GM18870 (cell line): Measurements from ENCODE around the gene LIN9.
"Not testable (repeated sequence)": the region's sequence is repeated elsewhere in the genome, so short reads cannot be mapped to it uniquely, and the experiment has no call there.

ENCODE experiments used
- ATAC-seq: cut with Tn5 transposase; IDR thresholded peaks from one replicate; pipeline ENCODE4 v1.9.1; 2021; ENCODE audit warnings: moderate library complexity; ENCODE audit not compliant: unreplicated experiment

LIN9 gene, protein sequence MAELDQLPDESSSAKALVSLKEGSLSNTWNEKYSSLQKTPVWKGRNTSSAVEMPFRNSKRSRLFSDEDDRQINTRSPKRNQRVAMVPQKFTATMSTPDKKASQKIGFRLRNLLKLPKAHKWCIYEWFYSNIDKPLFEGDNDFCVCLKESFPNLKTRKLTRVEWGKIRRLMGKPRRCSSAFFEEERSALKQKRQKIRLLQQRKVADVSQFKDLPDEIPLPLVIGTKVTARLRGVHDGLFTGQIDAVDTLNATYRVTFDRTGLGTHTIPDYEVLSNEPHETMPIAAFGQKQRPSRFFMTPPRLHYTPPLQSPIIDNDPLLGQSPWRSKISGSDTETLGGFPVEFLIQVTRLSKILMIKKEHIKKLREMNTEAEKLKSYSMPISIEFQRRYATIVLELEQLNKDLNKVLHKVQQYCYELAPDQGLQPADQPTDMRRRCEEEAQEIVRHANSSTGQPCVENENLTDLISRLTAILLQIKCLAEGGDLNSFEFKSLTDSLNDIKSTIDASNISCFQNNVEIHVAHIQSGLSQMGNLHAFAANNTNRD

DNA sequence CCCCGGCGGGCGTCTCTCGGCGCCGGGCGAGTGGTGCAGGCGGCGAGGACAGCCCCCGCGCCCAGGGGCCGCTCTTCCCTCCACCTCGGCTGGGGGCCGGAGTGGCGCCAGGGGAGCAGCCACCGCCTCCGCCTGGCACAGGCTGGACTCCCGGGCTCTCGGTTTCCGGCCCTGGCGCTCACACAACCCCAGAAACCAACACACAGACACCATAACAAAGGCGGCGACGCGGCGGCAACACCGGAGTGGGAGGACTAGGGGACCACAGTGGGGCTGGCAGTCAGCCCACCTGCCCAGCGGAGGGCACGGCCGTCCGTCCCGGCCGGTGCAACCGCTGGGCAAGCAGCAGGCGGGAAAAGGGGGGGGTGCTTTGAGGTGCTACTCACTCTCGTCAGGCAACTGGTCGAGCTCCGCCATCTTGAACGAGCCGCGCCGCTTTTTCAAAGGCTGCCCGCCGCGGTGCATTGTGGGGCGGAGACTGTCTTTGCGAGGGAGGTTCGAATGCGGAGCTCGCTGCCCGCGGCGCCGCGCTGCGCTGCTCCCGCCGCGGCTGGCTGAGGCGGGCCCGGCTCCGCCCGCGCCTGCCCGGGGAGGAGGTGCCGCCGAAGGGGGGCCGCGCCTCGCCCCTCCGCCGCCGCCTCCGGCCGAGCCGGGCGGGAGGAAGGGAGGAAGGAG, at the start of gene LIN9:
LIN9 (minus strand) TSS at position 442 of the 675 bp plus-strand sequence; CDS start at position 417, 25 bp downstream.
- peak; percentile 59 for ATAC-seq

DNA sequence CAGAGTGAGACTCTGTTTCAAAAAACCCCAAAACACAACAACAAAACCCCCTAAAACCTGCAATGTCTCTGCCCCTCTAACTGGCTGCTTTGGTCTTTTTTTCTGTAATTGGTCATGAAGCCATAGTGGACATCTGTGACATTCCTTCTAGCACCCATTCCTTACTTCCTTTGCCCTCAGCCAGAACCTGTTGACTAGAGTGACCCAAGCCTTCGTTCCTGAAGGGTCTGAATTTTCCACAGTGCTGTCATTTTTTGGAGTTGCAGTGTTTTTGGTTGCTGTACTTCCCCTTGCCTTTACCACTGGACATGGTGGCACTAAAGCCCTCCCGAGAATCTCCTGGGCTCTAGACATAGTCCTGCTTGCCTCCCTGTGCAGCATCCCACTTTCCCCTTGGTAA, 48.5 kb upstream of the LIN9 start:
- no peak for ATAC-seq

DNA sequence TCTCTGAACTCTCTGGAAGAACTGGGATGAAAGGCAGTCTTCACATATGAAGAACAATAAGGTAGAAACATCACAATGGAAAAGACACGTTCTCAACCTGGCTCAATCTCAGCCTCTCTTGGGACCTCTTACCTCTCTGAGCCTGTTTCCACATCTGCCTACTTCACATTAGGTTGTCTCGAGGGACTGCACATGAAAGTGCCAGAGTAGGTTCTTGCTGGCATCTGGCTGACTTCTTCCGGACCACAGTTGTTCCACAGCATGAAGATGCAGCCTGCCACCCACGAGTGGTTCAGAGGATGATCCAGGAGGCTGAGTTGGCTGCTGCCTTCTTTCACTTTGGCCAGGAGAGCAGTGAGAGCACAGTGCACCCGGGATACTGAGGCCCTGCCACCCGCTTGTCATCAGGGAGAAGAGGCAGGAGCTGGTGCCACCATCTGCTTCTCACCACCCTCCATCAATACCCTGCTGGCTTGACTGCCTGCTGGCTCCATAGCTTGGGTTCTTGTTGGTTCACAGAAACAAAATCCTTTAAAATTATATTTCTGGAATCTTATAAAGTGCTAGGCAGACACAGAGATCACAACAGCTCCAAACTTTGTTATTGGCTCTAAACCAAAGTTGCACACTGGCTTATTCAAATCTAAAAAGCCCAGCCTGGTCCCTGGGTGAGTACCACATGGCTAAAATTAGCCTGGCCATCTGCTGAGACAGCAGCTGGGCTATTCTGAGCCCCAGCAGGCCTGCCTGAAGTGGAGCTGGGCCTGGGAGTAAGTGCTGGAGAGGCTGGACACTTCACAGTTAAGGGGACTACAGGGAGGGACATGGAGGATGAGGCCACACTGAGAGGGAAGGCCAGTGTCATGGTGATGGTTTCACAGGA, 46.9 kb upstream of the LIN9 start:
- no peak for ATAC-seq

DNA sequence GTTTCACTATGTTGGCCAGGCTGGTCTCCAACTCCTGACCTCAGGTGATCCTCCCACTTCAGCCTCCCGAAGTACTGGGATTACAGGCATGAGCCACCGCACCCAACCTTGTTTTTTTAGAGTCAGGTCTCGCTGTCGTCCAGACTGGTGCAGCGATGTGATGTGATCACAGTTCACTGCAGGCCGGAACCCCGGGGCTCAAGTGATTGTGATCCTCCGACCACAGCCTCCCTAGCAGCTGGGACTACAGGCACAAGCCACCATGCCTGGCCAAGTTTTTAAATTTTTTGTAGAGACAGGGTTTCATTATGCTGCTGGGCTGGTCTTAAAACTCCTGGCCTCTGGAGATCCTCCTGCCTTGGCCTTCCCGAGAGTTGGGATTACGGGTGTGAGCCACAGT, 46.1 kb upstream of the LIN9 start:
- no peak for ATAC-seq

DNA sequence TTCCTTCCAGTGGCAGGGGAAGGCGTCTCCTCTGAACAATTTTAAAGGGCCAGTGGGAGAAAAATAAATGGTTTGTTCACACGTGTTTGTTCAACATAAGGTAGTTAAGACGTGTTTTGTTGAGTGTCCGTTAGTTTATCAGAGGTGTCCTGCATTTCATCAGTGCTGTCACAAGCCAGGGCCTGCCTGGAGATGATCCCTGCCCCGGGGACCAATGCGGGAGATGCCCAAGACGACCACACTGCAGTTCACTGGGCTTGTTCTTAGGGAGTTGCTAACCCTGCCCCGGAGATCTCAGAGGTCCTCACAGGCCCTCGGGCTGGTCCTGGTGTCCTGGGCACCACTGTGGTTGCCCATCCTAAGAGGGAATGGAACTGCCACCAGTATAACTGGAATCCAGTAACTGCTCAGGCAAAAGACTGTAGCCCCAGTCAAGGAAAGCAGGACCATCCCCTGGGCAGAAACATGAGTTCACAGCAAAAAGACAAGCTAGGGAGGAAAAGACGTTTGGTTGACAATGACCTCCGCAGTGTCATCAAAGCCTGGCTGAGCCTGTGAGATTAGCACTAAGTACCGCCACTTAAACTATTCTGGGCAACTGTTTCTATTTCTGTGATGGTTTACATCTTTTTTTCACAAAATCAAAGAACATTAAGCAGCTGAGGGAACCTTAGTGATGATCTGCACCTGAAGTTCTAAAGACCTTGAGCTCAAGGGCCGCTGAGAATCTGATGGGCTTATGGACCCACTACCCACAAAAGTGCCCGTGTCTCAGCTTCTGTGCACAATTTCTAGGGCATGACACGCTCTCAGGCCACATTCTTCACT, 44.9 kb upstream of the LIN9 start:
- ATAC-seq = no peak

DNA sequence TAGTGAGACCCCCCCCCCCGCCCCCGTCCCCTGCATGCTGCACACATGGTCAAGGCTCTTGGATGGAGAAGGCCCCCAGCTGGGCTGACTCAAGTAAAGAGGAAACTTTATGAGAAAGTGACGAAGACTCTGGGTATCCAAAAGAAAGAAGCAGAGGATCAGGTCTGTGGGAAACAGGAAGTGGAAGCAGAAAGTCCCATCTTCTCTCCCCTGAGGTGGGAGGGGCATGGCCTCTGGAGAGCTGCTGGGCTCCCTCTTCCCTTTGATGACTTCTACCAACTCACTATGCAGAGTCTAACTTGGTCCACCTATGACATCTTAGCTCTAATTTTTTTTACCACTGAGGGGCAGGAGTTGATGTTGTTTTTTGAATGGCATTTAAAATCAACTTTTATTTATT, 42.7 kb upstream of the LIN9 start:
- no peak for ATAC-seq

DNA sequence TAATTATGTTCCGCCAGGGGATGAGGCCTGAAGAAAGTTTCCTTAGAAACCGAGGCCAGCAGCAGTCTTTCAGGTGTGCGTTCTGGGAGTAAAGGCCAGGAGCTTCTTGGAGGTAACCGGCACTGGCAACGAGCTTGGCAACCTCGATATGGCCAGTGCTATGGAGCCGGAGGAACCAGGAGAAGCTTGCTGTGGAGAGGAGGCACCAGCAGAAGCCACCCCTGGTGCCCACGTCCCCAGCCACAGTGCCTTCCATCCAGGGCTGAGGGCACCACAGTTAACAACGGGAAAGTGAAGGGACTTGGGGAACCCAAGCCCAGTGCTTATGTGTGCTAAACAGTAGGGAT, 41.5 kb upstream of the LIN9 start:
- ATAC-seq = no peak

DNA sequence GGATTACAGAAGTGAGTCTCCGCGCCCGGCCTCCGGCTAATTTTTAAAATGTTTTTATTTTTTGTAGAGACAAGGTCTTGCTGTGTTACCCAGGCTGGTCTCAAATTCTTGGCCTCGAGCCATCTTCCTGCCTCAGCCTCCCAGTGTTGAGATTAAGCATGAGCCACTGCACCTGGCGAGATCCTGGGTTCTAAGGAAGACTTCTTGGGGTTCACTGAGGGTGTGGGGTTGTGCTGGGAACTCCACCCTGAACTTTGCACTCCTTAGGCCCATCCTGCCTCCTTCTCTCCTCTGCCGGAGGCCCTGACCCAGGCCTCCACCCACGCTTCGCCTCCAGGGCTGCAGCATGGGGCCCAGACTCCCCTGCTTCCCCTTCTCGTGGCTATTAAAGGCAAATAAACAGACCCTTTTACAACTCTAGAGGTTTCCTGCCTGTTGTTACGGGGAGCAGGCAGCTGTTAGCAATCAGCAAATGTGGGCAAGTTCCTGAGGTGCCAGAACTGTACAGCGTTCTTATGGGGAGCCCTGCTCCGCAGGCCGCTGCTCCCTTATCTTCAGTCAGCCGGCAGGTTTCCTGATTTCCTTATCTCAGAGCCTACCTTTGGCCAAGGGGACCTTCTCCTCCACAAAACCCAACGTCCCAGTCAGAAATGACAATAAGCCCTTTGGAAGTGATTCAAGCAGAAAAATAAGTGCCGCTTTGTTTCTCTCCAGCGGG, 41.0 kb upstream of the LIN9 start:
- ATAC-seq = no peak

DNA sequence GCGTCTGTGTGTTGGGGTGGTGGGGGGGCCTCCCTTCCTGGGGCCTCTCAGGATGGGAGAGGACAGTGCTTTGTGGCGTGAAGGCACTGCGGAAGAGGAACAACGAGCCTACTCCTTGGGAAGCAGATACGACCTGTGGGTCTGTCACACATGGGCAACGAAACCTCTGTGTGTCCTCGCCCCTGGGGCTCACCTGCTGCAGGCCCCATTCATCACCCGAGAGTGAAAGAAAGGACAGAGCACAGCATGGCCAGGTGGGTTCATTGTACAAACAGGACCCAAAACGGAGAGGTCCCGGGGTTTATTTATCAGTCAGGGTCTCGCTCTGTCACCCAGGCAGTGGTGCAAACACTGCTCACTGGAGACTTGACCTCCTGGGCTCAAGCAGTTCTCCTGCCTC, 40.1 kb upstream of the LIN9 start:
- no peak for ATAC-seq

DNA sequence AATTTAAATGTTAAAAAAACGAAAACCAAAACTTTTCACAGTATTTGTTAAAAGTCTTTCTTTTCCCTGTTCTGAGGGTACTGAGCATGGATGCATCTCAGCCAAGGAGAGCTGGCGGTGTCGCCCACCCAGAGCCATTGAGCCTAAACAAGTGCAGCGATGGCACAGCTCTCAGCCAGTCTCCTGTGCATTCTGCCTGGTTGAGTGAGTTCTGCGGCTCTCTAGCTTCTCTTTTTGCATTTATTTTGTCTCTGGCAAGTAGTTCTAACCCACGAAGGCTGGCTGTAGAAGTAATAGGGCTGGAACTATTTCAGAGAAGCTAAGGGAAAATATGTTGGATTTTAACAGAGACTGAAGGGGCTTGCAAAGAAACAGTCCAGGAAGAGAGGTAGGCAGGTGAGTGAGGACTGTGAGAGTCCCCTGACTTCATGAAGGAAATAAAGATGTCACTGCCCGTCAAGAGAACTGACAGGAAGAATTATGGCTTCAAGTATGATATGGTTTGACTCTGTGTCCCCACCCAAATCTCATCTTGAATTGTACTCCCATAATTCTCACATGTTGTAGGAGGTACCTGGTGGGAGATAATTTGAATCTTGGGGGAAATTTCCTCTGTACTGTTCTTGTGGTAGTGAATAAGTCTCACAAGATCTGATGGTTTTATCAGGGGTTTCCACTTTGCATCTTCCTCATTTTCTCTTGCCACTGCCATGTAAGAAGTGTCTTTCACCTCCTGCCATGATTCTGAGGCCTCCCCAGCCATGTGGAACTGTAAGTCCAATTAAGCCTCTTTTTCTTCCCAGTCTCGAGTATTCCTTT, 35.7 kb upstream of the LIN9 start:
- ATAC-seq = no peak

DNA sequence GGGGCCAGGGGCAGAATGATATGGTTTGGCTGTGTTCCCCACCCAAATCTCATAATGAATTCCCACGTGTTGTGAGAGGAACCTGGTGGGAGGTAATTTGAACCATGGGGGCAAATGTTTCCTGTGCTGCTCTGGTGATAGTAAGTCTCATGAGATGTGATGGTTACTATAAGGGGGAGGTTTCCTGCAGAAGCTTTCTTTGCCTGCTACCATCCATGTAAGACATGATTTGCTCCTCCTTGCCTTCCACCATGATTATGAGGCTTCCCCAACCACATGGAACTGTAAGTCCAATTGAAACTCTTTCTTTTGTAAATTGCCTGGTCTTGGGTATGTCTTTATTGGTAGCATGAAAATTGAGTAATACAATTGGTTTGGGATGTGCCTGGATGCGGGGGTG, 33.7 kb upstream of the LIN9 start:
- no peak for ATAC-seq

DNA sequence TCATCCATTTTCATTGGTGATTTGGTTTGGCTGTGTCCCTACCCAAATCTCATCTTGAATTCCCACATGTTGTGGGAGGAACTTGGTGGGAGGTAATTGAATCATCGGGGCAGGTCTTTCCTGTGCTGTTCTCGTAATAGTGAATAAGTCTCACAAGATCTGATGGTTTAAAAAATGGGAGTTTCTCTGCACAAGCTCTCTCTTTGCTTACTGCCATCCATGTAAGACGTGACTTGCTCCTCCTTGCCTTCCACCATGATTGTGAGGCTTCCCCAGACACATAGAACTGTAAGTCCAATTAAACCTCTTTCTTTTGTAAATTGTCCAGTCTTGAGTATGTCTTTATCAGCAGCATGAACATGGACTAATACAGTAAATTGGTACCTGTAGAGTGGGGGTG, 31.1 kb upstream of the LIN9 start:
- ATAC-seq = not testable (repeated sequence)

DNA sequence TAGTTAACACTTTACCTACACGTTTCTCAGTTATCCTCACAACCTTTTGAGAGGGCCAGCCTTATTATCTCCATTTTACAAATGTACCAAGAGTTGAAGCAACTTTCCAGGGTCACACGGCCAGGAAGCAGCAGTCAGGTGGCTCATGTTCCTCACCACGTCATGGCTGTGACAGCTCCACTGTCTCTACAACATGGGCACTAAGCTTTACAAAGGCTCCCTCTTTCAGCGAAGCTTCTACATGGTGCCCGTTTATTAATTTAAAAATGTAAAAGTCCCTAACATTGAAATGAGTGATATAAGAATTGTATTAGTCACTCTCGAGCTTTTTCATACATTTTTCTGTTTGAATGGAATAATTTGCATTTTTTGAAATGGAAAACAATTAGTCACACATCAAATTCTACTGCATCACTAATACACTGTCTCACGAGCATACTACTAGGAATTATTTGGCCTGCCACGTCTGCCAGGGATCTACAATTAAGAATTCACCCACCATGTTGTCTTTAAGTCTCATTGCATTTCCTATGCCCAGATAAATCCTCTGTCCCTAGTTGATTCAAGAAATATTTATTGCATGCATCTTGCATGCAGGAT, 28.4 kb upstream of the LIN9 start:
- no peak for ATAC-seq

DNA sequence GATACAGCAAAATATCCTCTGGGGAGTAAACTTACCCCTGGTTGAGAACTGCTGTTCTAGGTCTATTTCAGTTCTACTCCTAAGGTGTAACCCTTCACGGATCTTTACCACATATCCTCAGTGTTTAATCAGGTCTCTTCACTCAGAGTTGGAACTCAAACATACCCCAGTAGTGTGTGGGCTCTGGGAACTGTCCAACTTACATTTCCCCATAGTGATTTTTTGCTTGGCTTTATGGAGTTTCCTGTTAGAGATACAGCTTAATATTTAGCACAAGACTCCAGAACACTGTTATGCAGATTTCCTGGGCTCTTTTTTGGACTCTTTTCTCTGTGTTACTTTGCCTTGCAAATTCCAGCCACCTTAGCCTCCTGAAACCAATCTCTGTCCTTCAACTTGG, 26.7 kb upstream of the LIN9 start:
- ATAC-seq = no peak

DNA sequence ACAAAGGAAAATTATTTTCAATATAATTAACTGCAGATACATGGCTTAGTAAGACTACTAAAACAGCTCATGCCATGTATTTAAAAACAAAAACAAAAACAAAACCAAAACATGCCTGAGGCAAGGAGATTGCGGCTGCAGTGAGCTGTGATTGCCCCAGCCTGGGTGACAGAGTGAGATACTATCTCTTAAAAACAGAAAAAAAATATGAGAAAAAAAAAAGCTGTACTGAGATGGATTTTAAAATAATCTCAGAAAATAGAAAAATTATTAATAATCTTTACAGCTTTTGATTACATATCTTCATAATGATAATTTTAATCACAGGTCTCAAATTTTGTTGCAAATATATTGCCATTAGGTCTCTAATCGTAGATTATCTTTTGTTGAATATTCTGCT, 24.0 kb upstream of the LIN9 start:
- no peak for ATAC-seq

DNA sequence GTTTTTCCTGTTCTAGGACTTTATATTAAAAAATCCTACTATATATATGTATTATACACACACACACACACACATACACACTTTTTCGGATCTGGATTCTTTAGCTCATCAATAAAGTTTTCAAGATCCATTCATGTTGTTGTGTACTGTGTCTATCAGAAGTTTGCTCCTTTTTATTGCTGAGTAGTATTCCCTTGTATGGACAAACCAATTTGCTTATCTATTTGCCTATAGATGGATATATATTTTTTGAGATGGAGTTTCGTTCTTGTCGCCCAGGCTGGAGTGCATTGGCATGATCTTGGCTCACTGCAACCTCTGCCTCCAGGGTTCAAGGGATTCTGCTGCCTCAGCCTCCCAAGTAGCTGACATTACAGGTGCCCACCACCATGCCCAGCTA, 20.3 kb upstream of the LIN9 start:
- no peak for ATAC-seq

DNA sequence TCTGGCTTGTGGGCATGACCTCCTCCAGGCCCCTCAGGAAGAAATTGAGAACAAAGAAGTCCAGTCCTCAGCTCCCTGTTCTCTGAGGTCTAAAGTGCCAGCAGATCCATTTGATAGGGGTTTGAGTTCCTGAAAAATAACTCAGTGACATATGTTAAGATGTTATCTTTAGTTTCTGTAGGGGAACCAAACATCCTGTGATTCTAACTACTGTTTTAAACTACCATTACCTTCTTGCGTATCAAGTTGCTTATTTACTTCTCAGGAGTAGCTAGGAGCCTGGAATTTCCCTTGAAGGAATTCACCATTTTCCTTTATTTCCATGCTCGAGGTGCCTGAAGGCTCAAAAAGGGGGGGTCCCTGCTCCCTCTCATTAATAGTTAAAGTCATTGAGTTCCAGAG, 18.8 kb upstream of the LIN9 start:
- ATAC-seq = no peak

DNA sequence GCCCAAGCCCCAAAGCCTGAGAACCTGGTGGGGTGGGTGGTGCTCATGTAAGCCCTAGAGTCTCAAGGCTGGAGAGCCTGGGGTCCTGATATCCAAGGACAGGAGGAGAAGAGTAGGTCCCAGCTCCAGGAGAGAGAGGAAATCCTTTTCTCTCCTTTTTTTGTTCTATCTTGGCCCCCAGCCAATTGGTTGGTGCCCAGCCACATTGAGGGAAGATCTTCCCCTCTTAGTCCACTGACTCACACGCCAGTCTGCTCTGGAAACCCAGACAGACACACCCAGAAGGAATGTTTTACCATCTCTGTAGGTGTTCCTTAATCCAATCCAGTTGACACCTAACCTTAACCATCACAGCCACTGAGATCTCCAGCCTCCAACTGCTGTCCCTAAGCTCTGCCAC, 16.2 kb upstream of the LIN9 start:
- ATAC-seq = no peak

DNA sequence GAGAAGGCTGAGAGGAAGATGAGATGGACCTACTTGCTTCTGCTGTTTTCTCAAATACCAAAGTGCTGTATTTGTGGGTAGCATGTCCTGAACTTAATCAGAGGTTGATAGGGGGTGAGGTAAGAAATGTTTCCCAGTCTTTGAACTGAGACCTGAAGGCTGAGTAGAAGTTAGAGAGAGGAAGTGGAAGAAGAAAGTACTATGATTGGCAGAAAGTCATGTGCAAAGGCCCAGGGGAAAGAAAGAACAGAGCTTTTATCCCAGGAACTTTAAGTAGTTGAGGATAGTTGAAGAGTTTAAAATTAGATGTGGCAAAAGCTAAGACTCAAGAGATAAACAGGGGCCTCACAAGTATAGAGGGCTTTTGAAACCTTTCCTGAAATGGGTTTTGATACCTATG, 15.5 kb upstream of the LIN9 start:
- ATAC-seq = no peak
